HG03097 (cell line): Measurements from ENCODE around the gene AMPD2.

Experiments used
- ATAC-seq: cut with Tn5 transposase; IDR thresholded peaks from one replicate; pipeline ENCODE4 v1.9.1; 2021; ENCODE audit not compliant: unreplicated experiment, low FRiP score

The AMPD2 gene

GRCh38 chr1:109615879-109616278 is 3.8 kb upstream of the AMPD2 start:
- ATAC-seq: no peak

- no peak for ATAC-seq
Measured at GRCh38 chr1:109616391-109616790, 3.2 kb upstream of the AMPD2 start.

- no peak for ATAC-seq
Measured at GRCh38 chr1:109617291-109617801, 2.3 kb upstream of the AMPD2 start.

- no peak for ATAC-seq
Measured at GRCh38 chr1:109618661-109619575, 719 bp upstream of the AMPD2 start.

GRCh38 chr1:109620401-109620791 is 759 bp downstream of the AMPD2 start:
- no peak for ATAC-seq

- ATAC-seq: peak; percentile 48
Measured at GRCh38 chr1:109620841-109621286, 1.2 kb downstream of the AMPD2 start.

- ATAC-seq: no peak
Measured at GRCh38 chr1:109621379-109622136, 1.9 kb downstream of the AMPD2 start.

GRCh38 chr1:109622137-109622892 is 2.7 kb downstream of the AMPD2 start:
- no peak for ATAC-seq

GRCh38 chr1:109622895-109623294 is 3.3 kb downstream of the AMPD2 start:
- no peak for ATAC-seq

GRCh38 chr1:109623601-109624161 is 4.0 kb downstream of the AMPD2 start:
- ATAC-seq: no peak

- ATAC-seq: no peak
Measured at GRCh38 chr1:109624201-109625010, 4.8 kb downstream of the AMPD2 start.

- no peak for ATAC-seq
Measured at GRCh38 chr1:109625176-109625575, 5.5 kb downstream of the AMPD2 start.

GRCh38 chr1:109625601-109626560 is 6.2 kb downstream of the AMPD2 start:
- no peak for ATAC-seq

- no peak for ATAC-seq
Measured at GRCh38 chr1:109626682-109627408, 7.2 kb downstream of the AMPD2 start.

GRCh38 chr1:109627692-109628399 is 8.2 kb downstream of the AMPD2 start:
- ATAC-seq: no peak

GRCh38 chr1:109628540-109629321 is 9.1 kb downstream of the AMPD2 start:
- no peak for ATAC-seq
